Stimulated activated CD4-positive, alpha-beta T cell treated with anti-CD3 and anti-CD28 coated beads, Interleukin-15, amount 100 ng/mL, for 48 hours (primary cell): ENCODE data around the gene IQGAP1.
"Not testable (repeated sequence)": the region's sequence is repeated elsewhere in the genome, so short reads cannot be mapped to it uniquely, and the experiment has no call there.

Source experiments
- DNase-seq, 2 donors: peaks; one replicate each; pipeline ENCODE4 v3.0.0-alpha.2; 2020; ENCODE audit warnings: low read depth in 2 of 2

Gene IQGAP1

GRCh38 chr15:90524018-90524803 is 136.2 kb downstream of the IQGAP1 start:
- DNase-seq = not testable (repeated sequence)

- DNase-seq = no peak
Observed at GRCh38 chr15:90529011-90529370, 140.9 kb downstream of the IQGAP1 start.

- peak in 1 of 2 donors; percentile 42 for DNase-seq
Observed at GRCh38 chr15:90529371-90530249, 141.6 kb downstream of the IQGAP1 start, which contains the start of gene CRTC3. Gene CRTC3, plus strand, starts transcription at chr15:90529923. Its CDS starts 149 bp downstream, at chr15:90530072.

- peak; percentile 12 to 24 for DNase-seq
Observed at GRCh38 chr15:90530250-90531051, 142.4 kb downstream of the IQGAP1 start.

GRCh38 chr15:90531147-90531546 is 143.1 kb downstream of the IQGAP1 start:
- no peak for DNase-seq

- DNase-seq = no peak
Observed at GRCh38 chr15:90535254-90535653, 147.2 kb downstream of the IQGAP1 start.

- peak in 1 of 2 donors; percentile 41 for DNase-seq
Observed at GRCh38 chr15:90539789-90540188, 151.7 kb downstream of the IQGAP1 start.

GRCh38 chr15:90540768-90541167 is 152.7 kb downstream of the IQGAP1 start:
- no peak for DNase-seq

GRCh38 chr15:90545095-90545494 is 157.1 kb downstream of the IQGAP1 start:
- no peak for DNase-seq

GRCh38 chr15:90547540-90547939 is 159.5 kb downstream of the IQGAP1 start:
- DNase-seq = no peak

GRCh38 chr15:90550919-90551318 is 162.9 kb downstream of the IQGAP1 start:
- no peak for DNase-seq
